ENCODE measurements around the gene UGT1A6.

- TF ChIP-seq EZH2phosphoT487 (IDR thresholded peaks at IDR 0.05; ENCODE audit: insufficient read depth, low read depth) (no peak), EZH2 (IDR thresholded peaks at IDR 0.05; ENCODE audit: insufficient read depth, poor library complexity, severe bottlenecking) (no peak)
Observed at GRCh38 chr2:233799716-233800115, 107.0 kb downstream of the UGT1A6 start.

All from GM23248 (cell line).